ENCODE measurements around the gene COLQ. TPM values are rescaled to one million over a fixed set of nuclear protein-coding genes. Genes with fewer than 3 reads are reported as not detected.

The COLQ gene
- total and polyA plus RNA-seq, 8 donors, result 1.9 to 12.6 (median 10.1) TPM

DNA sequence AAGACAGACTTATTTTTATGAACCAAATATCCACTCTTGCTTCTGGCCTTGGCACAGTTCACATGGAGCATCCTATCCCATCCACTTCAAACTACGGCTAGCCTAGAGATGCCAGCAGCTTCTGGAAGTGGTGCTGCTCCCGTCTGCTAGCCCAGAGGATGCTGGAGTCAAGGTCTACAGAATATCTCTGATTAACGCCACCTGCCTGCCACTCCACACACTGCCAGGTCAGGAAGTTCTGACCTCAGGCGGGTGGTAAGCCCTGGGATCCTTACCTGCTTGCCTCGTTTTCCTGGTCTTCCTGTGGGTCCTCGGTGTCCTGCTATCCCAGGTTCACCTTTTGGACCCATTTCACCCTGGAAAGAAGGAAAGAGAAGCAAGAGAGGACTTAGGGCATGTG is 51.2 kb downstream of the COLQ start:
- Histone ChIP-seq H3K4me3 (no peak overlapping the region), H3K27me3 (no peaks in the 10 kb centered on the region), H3K9me3 (no peaks in the 10 kb centered on the region), H3K27ac (no peak overlapping the region), H3K36me3 (no peaks in the 10 kb centered on the region), H3K4me1 (no peaks in the 10 kb centered on the region)
- no peak for ATAC-seq
- DNase-seq, result no peak
- intact Hi-C loops (cut with DNase I), result no loop called here
- TF ChIP-seq, protein P1, sequence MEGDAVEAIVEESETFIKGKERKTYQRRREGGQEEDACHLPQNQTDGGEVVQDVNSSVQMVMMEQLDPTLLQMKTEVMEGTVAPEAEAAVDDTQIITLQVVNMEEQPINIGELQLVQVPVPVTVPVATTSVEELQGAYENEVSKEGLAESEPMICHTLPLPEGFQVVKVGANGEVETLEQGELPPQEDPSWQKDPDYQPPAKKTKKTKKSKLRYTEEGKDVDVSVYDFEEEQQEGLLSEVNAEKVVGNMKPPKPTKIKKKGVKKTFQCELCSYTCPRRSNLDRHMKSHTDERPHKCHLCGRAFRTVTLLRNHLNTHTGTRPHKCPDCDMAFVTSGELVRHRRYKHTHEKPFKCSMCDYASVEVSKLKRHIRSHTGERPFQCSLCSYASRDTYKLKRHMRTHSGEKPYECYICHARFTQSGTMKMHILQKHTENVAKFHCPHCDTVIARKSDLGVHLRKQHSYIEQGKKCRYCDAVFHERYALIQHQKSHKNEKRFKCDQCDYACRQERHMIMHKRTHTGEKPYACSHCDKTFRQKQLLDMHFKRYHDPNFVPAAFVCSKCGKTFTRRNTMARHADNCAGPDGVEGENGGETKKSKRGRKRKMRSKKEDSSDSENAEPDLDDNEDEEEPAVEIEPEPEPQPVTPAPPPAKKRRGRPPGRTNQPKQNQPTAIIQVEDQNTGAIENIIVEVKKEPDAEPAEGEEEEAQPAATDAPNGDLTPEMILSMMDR (IDR thresholded peaks at IDR 0.05), result no peak

DNA sequence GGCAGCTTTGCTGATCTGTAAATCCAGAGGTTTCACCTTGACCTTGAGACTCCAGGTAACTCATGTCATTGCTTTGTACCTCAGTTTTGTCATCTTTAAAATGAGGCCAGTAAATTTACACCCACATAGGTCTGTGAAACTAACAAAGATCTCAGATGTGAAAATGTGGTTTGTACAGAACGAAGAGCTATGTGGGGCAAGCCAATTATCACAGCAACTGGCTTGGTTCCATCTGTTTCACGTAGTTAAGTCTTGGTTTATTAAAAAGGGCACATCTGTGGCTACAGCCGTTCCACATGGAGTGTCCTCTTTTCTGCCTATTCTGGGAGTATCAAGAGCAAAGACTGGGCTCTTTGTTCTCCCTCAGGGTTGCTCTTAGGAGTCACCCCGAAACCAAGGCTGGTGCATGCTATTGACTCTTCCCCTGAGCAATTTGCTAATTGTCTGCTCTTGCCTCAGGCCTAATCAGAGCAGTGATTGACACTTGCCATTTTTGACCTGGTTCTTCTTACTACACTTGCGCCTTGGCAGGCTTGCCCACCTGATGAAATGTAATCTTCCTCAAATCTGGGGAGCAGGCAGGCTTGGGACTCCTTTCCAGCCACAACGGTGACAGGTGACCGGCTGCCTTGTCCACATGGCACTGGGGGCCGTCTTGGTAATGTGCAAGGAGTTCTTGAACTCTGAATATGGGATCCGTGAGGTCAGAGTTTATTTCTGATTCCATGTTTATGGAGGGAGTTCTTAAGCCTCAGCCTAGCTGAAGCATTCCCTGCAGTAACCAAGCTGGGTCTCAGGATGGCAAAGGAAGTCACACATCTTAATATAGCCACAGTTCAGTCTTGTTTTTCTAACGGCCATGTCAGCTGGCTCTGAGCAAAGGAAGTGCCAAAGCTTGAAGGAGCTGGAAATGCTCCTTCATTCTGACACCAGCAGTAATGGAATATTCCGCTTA is 54.0 kb downstream of the COLQ start:
- intact Hi-C loops (cut with DNase I), result no loop called here
- TF ChIP-seq, protein P1 (IDR thresholded peaks at IDR 0.05), result no peak
- DNase-seq (peak in 2 of 4 donors; percentile 23 to 36), ATAC-seq (no peak)
- no peaks in the 10 kb centered on the region for H3K4me1 ChIP-seq
- H3K4me3 ChIP-seq, result no peak overlapping the region
- no peak overlapping the region for H3K27ac ChIP-seq
- no peaks in the 10 kb centered on the region for H3K36me3 ChIP-seq
- H3K9me3 ChIP-seq, result no peaks in the 10 kb centered on the region
- no peaks in the 10 kb centered on the region for H3K27me3 ChIP-seq

DNA sequence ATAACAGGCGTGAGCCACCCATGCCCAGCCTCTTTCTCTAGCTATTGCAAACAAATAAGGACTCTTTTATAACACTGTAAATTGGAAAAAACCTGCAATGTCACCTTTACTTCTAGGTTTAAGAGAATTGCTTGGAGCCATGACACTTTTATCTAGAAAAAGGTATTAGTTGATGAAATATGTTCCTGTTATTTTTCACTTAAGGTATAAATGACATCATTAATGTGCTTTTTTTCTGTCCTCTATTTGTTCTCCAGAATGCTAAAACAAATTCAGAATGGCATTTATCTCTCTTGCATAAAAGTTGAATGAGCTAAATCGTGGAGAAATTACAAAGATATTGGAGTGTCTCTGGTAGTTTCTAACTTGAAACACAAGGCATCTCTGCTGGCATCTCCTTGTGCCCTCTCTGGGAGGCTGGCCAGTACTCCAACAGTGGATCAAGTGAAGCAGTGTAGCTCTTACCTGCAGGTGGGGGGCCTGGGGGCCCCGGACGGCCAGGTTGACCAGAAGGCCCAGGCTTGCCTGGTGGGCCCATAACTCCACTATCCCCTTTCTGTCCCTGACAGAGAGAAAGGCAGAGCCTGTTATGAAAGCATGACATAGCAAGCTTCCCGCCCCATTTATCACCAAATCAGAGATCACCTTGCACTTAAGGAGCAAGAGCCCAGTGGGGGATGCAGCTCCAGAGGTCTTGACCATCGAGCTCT is 55.5 kb downstream of the COLQ start:
- H3K4me1 ChIP-seq, result no peaks in the 10 kb centered on the region
- H3K9me3 ChIP-seq, result no peaks in the 10 kb centered on the region
- intact Hi-C loops (cut with DNase I), result no loop called here
- ATAC-seq (no peak), DNase-seq (no peak)
- H3K27me3 ChIP-seq, result no peaks in the 10 kb centered on the region
- no peak overlapping the region for H3K4me3 ChIP-seq
- no peak overlapping the region for H3K27ac ChIP-seq
- no peaks in the 10 kb centered on the region for H3K36me3 ChIP-seq
- TF ChIP-seq, protein P1 (IDR thresholded peaks at IDR 0.05), result no peak

DNA sequence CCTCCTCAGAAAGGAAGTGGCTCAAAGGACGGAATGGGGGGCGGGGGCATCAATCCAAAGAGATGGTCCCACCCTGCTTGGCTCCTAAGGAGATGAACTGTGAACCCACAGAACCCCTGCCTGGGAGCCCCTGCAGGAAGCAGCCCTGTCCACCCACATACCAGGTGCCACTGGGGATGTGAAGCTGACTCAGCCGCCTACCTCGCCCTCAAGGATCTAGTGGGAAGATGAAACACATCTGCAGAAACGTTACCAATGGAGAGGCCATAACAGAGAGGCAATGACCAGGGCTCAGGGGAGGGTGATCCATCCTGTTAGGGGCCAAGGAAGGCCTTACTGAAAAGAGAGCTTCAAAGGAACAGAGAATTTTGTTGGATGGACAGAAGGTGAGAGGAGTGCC is 59.1 kb downstream of the COLQ start:
- Histone ChIP-seq H3K36me3 (no peaks in the 10 kb centered on the region), H3K4me3 (no peak overlapping the region), H3K27ac (no peak overlapping the region), H3K27me3 (no peaks in the 10 kb centered on the region), H3K9me3 (no peaks in the 10 kb centered on the region), H3K4me1 (peaks cover 0 to 6% of the 10 kb centered on the region in 2 donors)
- ATAC-seq (no peak), DNase-seq (no peak)
- intact Hi-C loops (cut with DNase I), result no loop called here
- TF ChIP-seq, protein P1 (IDR thresholded peaks at IDR 0.05), result no peak

DNA sequence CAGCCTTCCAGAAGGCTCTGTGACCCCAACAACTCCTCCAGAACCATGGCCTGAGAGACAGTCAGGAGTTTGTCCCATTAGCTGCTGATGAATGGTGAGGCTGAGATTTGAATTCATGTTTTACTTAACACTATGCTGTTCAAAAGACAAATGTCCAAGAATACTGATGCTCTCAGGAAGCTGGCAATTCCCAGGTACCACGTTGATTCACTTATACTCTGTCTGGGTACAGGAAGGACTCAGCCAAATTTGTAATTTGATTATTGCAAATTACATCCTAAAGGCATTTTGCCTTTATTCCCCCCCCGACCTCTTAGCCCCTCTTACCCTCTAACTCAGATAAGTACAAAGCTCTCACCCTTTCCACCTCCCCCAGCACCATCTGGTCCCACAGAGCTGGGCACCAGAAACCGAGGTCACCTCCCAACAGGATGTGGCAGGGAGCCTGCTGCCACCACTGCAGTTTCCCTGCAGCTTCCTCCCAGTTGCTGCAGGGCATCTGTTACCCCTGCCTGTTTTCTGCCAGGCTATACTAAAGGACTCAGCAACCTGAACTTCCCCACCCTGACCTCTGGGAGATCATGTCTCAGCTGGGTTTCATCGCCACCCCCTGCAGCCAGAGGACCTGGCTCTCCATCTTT is 60.5 kb downstream of the COLQ start:
- Histone ChIP-seq H3K27me3 (no peaks in the 10 kb centered on the region), H3K36me3 (no peaks in the 10 kb centered on the region), H3K4me1 (peaks cover 0 to 6% of the 10 kb centered on the region in 2 donors), H3K27ac (no peak overlapping the region), H3K4me3 (no peak overlapping the region), H3K9me3 (no peaks in the 10 kb centered on the region)
- DNase-seq (no peak), ATAC-seq (no peak)
- TF ChIP-seq, protein P1 (IDR thresholded peaks at IDR 0.05), result no peak
- intact Hi-C loops (cut with DNase I), result no loop called here

Measured in left lung (tissue), 10 donors.